ENCODE data around the gene ZMYND19. TPM values are rescaled to one million over a fixed set of nuclear protein-coding genes. Genes with fewer than 3 reads are reported as not detected.
A peak's percentile ranks its signal among the peaks of the same experiment; 100 is the strongest.

The ZMYND19 gene
- total RNA-seq, 1 donor from 2014 or later: 10.3 TPM

DNA sequence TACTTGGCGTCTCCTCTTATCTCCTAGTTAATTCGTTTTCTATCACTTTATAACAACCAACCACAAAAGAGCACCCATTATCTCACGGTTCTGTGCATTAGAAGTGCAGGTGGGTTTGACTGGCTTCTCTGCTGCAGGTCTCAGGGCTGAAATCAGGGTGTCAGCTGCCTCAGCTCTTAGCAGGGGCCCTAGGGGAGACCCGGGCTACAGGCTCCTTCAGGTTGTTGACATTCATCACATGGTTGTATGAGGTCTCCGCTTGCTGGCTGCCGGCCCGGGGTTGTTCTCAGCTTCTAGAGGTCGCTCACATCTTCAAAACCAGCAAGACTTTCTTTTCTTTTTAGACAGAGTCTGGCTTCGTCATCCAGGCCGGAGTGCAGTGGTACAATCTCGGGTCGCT, 2.9 kb upstream of the ZMYND19 start:
- H3K27me3 ChIP-seq: no peaks in the 10 kb centered on the region
- no peak for DNase-seq (ENCODE audit: extremely low spot score in 2 of 2)
- TF ChIP-seq POLR2AphosphoS5 (IDR thresholded peaks at IDR 0.05; ENCODE audit: insufficient read depth in 1 of 2, low read depth in 1 of 2) (no peak), CTCF (IDR thresholded peaks at IDR 0.05) (no peak), POLR2A (IDR thresholded peaks at IDR 0.05) (no peak)
- peaks cover 0 to 3% of the 10 kb centered on the region in 2 donors for H3K36me3 ChIP-seq
- H3K4me1 ChIP-seq: peaks cover 26% of the 10 kb centered on the region
- intact Hi-C loops (cut with DNase I): no loop called here
- H3K4me3 ChIP-seq: no peak overlapping the region
- no peak overlapping the region for H3K27ac ChIP-seq
- H3K9me3 ChIP-seq: no peaks in the 10 kb centered on the region

GRCh38 chr9:137592767-137593166, 2.5 kb upstream of the ZMYND19 start:
- no peak for TF ChIP-seq POLR2AphosphoS5 (IDR thresholded peaks at IDR 0.05; ENCODE audit: insufficient read depth in 1 of 2, low read depth in 1 of 2)
- TF ChIP-seq CTCF (IDR thresholded peaks at IDR 0.05): no peak
- TF ChIP-seq POLR2A (IDR thresholded peaks at IDR 0.05): no peak
- H3K9me3 ChIP-seq: no peaks in the 10 kb centered on the region
- no peak overlapping the region for H3K4me3 ChIP-seq
- H3K36me3 ChIP-seq: peaks cover 0 to 6% of the 10 kb centered on the region in 2 donors
- H3K4me1 ChIP-seq: peaks cover 28% of the 10 kb centered on the region
- no peak for DNase-seq (ENCODE audit: extremely low spot score in 2 of 2)
- H3K27ac ChIP-seq: no peak overlapping the region
- intact Hi-C loops (cut with DNase I): no loop called here
- no peaks in the 10 kb centered on the region for H3K27me3 ChIP-seq

DNA sequence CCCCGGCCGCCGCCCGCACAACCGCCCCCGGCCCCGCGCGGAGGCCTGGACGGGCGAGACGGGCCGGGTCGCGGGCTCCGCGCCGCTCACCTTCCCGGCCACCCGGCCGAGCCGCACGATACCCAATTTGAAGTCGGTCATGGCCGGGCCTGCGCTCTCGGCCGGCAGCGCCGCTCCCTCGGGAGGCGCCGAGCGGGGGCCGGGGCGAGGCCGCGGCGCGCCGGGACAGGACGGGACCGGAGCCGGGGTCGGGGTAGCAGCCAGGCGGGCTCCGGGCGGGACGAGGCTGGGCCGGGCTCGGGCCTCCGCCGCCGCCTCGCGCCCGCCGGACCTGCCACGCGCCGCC, 216 bp downstream of the ZMYND19 start:
- Histone ChIP-seq H3K4me3 (peak overlapping the region; percentile 68 to 70), H3K27me3 (no peaks in the 10 kb centered on the region), H3K4me1 (peaks cover 28% of the 10 kb centered on the region), H3K9me3 (no peaks in the 10 kb centered on the region), H3K27ac (no peak overlapping the region), H3K36me3 (peaks cover 0 to 26% of the 10 kb centered on the region in 2 donors)
- TF ChIP-seq POLR2AphosphoS5 (IDR thresholded peaks at IDR 0.05; ENCODE audit: insufficient read depth in 1 of 2, low read depth in 1 of 2): no peak
- TF ChIP-seq POLR2A (IDR thresholded peaks at IDR 0.05): no peak
- TF ChIP-seq CTCF (IDR thresholded peaks at IDR 0.05): no peak
- intact Hi-C loops (cut with DNase I): loop anchor here (1.0 kb wide), 1 partner anchor 30 kb away; no protein-coding TSS in a partner anchor
- no peak for DNase-seq (ENCODE audit: extremely low spot score in 2 of 2)

DNA sequence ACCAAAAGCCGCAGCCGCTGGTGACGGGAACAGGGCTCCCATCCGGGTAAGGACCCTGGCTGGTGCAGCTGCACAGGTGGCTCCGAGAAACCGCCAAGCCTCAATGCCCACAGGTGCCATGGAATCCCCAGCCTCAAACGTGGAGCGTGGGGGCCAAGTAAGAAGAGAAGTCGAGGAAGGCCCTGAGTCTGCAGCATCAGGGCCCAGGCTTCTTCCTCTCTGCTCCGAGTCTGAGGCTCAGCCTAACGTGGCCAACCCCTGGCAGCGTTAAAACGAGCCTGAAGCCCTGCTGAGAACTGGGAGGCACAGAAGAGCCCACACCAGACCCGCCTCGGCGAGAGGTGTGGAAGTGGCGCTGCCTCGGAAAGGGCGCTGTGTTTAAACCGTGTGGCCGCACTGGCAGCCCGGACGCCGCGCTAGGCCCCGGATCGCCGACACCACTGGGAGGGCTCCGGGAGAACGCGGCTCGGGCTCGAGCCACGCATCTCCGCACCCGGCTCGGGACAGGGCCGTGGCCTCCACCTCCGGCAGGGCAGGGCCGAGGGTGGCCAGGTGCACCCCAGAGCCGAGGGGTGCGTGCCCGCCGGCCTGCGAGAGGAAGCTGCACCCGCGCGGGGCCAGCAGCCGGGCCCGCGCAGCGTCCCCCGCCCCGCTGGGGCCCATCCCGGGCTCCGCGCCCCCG, 730 bp downstream of the ZMYND19 start:
- DNase-seq (ENCODE audit: extremely low spot score in 2 of 2): no peak
- H3K27ac ChIP-seq: no peak overlapping the region
- H3K9me3 ChIP-seq: no peaks in the 10 kb centered on the region
- peaks cover 28% of the 10 kb centered on the region for H3K4me1 ChIP-seq
- TF ChIP-seq POLR2AphosphoS5 (IDR thresholded peaks at IDR 0.05; ENCODE audit: insufficient read depth in 1 of 2, low read depth in 1 of 2) (no peak), CTCF (IDR thresholded peaks at IDR 0.05) (no peak), POLR2A (IDR thresholded peaks at IDR 0.05) (no peak)
- intact Hi-C loops (cut with DNase I): loop anchor here (1.0 kb wide), 1 partner anchor 31 kb away; no protein-coding TSS in a partner anchor
- peaks cover 0 to 32% of the 10 kb centered on the region in 2 donors for H3K36me3 ChIP-seq
- H3K4me3 ChIP-seq: peak overlapping the region; percentile 68 to 70
- H3K27me3 ChIP-seq: no peaks in the 10 kb centered on the region

GRCh38 chr9:137588891-137589290, 1.4 kb downstream of the ZMYND19 start:
- TF ChIP-seq POLR2A (IDR thresholded peaks at IDR 0.05): no peak
- TF ChIP-seq POLR2AphosphoS5 (IDR thresholded peaks at IDR 0.05; ENCODE audit: insufficient read depth in 1 of 2, low read depth in 1 of 2): no peak
- TF ChIP-seq CTCF (IDR thresholded peaks at IDR 0.05): no peak
- peak overlapping the region in 1 of 2 donors; percentile 70 for H3K4me3 ChIP-seq
- intact Hi-C loops (cut with DNase I): no loop called here
- H3K9me3 ChIP-seq: no peaks in the 10 kb centered on the region
- H3K36me3 ChIP-seq: peaks cover 0 to 37% of the 10 kb centered on the region in 2 donors
- DNase-seq (ENCODE audit: extremely low spot score in 2 of 2): no peak
- peaks cover 28% of the 10 kb centered on the region for H3K4me1 ChIP-seq
- H3K27me3 ChIP-seq: no peaks in the 10 kb centered on the region
- no peak overlapping the region for H3K27ac ChIP-seq
